Gastrocnemius medialis (tissue), 4 donors: ENCODE data around the gene B3GNT4.

Experiments used
- POLR2A ChIP-seq, 2 donors: fragments of 450-650 bp; IDR thresholded peaks; one replicate each; pipeline ENCODE4 v1.6.1; 2017; ENCODE audit warnings: antibody characterized with exemption in 2 of 2, mild to moderate bottlenecking in 2 of 2, moderate library complexity in 2 of 2
- TF ChIP-seq, protein P1 (sequence below), 5 experiments: fragments of 450-650 bp in 3 of 5; fragments of 200-600 bp in 2 of 5; sonication (generic) in 2 of 5; IDR thresholded peaks in 4 of 5; conservative IDR thresholded peaks in 1 of 5; 1 replicate in 4 of 5; 2 replicates in 1 of 5; pipeline ENCODE4 v1.5.1; 2016 to 2019; ENCODE audit warnings: antibody characterized with exemption in 5 of 5, mild to moderate bottlenecking in 3 of 5, moderate library complexity in 3 of 5

- TF ChIP-seq POLR2A (IDR thresholded peaks at IDR 0.05): no peak
- TF ChIP-seq, protein P1, sequence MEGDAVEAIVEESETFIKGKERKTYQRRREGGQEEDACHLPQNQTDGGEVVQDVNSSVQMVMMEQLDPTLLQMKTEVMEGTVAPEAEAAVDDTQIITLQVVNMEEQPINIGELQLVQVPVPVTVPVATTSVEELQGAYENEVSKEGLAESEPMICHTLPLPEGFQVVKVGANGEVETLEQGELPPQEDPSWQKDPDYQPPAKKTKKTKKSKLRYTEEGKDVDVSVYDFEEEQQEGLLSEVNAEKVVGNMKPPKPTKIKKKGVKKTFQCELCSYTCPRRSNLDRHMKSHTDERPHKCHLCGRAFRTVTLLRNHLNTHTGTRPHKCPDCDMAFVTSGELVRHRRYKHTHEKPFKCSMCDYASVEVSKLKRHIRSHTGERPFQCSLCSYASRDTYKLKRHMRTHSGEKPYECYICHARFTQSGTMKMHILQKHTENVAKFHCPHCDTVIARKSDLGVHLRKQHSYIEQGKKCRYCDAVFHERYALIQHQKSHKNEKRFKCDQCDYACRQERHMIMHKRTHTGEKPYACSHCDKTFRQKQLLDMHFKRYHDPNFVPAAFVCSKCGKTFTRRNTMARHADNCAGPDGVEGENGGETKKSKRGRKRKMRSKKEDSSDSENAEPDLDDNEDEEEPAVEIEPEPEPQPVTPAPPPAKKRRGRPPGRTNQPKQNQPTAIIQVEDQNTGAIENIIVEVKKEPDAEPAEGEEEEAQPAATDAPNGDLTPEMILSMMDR (IDR thresholded peaks at IDR 0.05 in 4 of 5, conservative IDR thresholded peaks at IDR 0.05 in 1 of 5): no peak
Measured at GRCh38 chr12:122167356-122167925, 36.1 kb upstream of the B3GNT4 start.
